Lower lobe of right lung (tissue), 2 donors: Measurements from ENCODE around the gene SDK1. TPM values are rescaled to one million over a fixed set of nuclear protein-coding genes. Genes with fewer than 3 reads are reported as not detected.

Experiments
- ATAC-seq, 2 donors: fragments of 200-7000 bp; cut with Tn5 transposase; one replicate each; pipeline ENCODE4 v1.9.1; 2020 to 2022; ENCODE audit warnings: mild to moderate bottlenecking in 2 of 2, moderate library complexity in 2 of 2
- DNase-seq: peaks from one replicate; pipeline ENCODE4 v3.0.0-alpha.2; 2020
- H3K27ac ChIP-seq: fragments of 200-600 bp; one replicate; pipeline ENCODE4 v1.8.0; 2022
- H3K27me3 ChIP-seq: fragments of 200-600 bp; one replicate; pipeline ENCODE4 v1.8.0; 2022; ENCODE audit warnings: low read depth
- H3K36me3 ChIP-seq: fragments of 200-600 bp; one replicate; pipeline ENCODE4 v1.8.0; 2022; ENCODE audit warnings: mild to moderate bottlenecking
- H3K4me1 ChIP-seq: fragments of 200-600 bp; one replicate; pipeline ENCODE4 v1.8.0; 2022
- H3K4me3 ChIP-seq: fragments of 200-600 bp; one replicate; pipeline ENCODE4 v1.8.0; 2022; ENCODE audit warnings: mild to moderate bottlenecking
- H3K9me3 ChIP-seq: fragments of 200-600 bp; one replicate; pipeline ENCODE4 v1.8.0; 2022
- intact Hi-C: fragments of 100-400 bp; cut with DNase I; formaldehyde crosslinking; loops from one replicate; pipeline ENCODE4 v1.11.0; 2022
- total RNA-seq: library from RNA; stranded (reverse); fragmentation: NEBNext Ultra II Directional; extraction: Animal tissue kit (Norgen Biotek cat#: 25700); gene quantifications from one replicate; pipeline ENCODE4 v1.2.1, GENCODE V29; 2021
- TF ChIP-seq, protein P1 (sequence below): fragments of 200-600 bp; IDR thresholded peaks from one replicate; pipeline ENCODE4 v1.8.0; 2022; ENCODE audit warnings: antibody characterized with exemption, mild to moderate bottlenecking
- donor health status: DM: no; HTN: yes; CAD: no; lungs with severe emphysema.

SDK1 gene
- total RNA-seq, 1 donor from 2014 or later = 10.0 TPM

DNA sequence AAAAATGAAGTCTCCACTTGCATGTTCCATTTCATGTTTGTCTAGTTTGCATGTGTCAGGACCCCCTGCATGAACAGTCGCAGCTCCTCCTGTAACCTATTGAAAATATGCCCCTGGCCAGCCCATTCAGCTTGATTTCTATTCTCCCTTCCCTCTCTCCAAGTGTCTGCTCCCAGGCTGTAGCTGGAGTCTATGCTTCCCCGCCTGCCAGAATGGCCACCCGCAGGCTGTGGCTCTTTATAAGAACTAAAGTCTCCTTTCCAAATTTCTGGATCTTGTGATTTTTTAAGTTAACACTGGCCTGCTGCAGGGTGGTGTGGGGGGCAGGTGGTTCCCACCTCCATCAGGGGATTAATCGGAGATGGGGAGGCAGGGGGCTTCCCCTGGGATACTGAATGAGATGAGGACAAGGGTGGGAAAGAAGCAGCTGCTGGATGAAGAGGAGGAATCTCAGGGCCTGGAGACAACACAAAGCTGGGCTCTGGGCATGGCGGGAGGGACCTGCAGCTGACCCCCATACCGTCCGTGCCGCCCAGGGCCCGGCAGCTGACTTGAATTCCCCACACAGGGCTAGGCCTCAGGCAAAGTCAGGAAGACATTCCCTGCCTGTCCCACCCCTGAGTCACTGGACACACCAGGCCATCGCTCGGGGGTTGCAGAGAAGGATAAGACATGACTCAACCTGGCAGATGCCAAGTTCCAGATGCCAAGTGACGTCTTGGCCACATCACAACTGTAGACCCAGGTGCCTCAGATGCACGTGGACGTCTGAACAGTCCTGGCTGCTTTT, 981.6 kb downstream of the SDK1 start:
- Histone ChIP-seq H3K36me3 (no peaks in the 10 kb centered on the region), H3K27ac (no peak overlapping the region), H3K27me3 (no peaks in the 10 kb centered on the region), H3K4me1 (no peaks in the 10 kb centered on the region), H3K4me3 (no peak overlapping the region), H3K9me3 (no peaks in the 10 kb centered on the region)
- ATAC-seq (no peak), DNase-seq (no peak)
- intact Hi-C loops = no loop called here
- TF ChIP-seq, protein P1, sequence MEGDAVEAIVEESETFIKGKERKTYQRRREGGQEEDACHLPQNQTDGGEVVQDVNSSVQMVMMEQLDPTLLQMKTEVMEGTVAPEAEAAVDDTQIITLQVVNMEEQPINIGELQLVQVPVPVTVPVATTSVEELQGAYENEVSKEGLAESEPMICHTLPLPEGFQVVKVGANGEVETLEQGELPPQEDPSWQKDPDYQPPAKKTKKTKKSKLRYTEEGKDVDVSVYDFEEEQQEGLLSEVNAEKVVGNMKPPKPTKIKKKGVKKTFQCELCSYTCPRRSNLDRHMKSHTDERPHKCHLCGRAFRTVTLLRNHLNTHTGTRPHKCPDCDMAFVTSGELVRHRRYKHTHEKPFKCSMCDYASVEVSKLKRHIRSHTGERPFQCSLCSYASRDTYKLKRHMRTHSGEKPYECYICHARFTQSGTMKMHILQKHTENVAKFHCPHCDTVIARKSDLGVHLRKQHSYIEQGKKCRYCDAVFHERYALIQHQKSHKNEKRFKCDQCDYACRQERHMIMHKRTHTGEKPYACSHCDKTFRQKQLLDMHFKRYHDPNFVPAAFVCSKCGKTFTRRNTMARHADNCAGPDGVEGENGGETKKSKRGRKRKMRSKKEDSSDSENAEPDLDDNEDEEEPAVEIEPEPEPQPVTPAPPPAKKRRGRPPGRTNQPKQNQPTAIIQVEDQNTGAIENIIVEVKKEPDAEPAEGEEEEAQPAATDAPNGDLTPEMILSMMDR = no peak

DNA sequence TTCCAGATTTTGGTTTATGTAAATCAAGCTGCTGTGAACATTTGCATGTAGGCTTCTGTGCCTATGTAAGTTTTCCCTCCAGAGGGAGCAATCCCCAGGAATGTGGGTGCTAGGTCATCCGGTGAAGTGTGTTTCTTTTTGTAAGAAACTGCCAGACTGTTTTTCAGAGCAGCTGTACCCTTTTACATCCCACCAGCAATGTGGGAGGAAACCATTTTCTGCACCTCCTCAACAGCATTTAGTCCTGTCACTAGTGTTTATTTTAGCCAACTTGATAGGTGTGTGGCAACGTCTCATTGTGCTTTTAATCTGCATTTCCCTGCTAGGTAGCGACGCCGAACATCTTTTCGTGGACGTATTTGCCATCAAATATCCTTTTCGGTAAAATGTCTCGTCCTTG, 985.3 kb downstream of the SDK1 start:
- intact Hi-C loops = no loop called here
- no peaks in the 10 kb centered on the region for H3K9me3 ChIP-seq
- H3K27ac ChIP-seq = no peak overlapping the region
- no peak for ATAC-seq
- no peaks in the 10 kb centered on the region for H3K27me3 ChIP-seq
- no peak for DNase-seq
- TF ChIP-seq, protein P1 = no peak
- no peaks in the 10 kb centered on the region for H3K36me3 ChIP-seq
- H3K4me1 ChIP-seq = no peaks in the 10 kb centered on the region
- no peak overlapping the region for H3K4me3 ChIP-seq

DNA sequence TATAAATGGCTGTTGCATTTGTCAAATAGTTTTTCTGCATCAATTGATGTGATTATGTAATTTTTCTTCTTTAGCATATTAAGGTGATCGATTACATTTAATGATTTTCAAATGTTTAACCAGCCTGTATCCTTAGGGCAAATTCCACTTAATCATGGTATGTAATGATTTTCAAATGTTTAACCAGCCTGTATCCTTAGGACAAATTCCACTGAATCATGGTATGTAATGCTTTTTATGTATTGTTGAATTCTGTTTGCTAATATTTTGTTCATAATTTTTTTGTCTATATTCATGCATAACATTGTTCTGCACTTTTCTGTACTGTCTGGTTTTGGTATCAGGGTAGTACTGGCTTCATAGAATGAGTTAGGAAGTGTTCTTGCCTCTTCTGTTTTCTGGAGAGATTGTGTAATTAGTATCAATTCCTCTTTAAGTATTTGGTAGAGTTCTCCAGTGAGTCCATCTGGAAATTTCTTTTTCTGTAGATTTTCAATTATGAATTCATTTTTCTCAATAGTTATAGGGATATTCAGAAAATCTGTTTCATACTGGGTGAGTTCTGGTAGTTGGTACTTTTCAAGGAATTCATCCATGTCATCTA, 987.8 kb downstream of the SDK1 start:
- intact Hi-C loops = no loop called here
- TF ChIP-seq, protein P1 = no peak
- Histone ChIP-seq H3K4me1 (no peaks in the 10 kb centered on the region), H3K9me3 (peaks cover 10% of the 10 kb centered on the region), H3K4me3 (no peak overlapping the region), H3K27me3 (no peaks in the 10 kb centered on the region), H3K36me3 (no peaks in the 10 kb centered on the region), H3K27ac (no peak overlapping the region)
- DNase-seq (no peak), ATAC-seq (no peak)

DNA sequence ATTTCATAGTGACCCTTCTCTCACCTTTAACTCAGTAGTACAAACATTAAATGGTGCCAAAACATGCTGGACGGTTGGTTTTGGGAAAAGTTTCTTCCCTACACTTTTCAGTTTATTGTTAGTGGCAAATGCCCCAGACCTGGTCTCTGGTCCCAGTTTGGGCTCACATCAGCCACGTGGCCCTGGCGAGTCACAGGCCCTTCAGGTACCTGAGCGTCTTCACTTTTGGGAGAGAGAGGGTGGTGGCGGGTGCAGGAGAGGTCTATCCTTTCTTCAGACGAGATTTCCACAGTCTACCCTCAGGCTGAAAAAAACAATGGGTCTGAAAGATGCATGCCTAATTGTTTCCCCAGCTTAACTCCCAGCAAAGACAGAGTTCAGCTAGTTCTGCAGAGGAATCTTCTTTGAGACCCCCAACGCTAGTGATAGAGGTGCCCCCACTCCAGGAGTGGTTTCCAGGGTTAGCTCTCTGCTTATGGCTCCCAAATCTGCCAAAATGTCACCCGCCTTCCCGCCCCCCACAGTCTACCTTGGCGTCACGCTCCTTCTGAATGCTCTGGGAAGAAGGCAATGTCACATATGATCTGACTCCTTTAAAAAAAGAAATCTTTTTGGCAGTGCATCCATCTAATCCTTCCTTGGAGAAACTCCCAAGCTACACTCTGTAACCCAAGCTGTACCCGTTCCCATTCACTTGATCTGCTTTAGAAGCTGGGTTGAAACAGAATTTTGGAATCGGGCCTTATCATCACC, 996.3 kb downstream of the SDK1 start:
- no peaks in the 10 kb centered on the region for H3K4me1 ChIP-seq
- no peak overlapping the region for H3K4me3 ChIP-seq
- DNase-seq (no peak), ATAC-seq (no peak)
- H3K27ac ChIP-seq = no peak overlapping the region
- H3K9me3 ChIP-seq = peaks cover 13% of the 10 kb centered on the region
- TF ChIP-seq, protein P1 = no peak
- H3K36me3 ChIP-seq = no peaks in the 10 kb centered on the region
- H3K27me3 ChIP-seq = no peaks in the 10 kb centered on the region
- intact Hi-C loops = no loop called here

DNA sequence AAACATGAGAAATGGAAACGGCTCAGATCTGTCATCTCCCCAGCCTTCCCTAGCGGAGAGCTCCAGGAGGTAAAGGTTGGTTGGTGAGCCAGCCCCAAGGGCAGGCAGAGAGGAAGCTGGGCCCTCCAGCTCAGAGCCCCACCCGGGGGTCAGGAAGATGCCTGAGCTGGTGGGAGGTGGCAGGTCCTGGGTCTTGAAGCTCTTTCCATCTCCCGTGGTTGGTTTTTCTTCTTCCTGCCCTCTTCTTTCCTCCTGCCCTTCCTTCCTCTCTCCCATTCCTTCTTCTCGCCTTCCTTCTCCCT, 996.8 kb downstream of the SDK1 start:
- TF ChIP-seq, protein P1 = no peak
- H3K4me1 ChIP-seq = no peaks in the 10 kb centered on the region
- intact Hi-C loops = no loop called here
- no peaks in the 10 kb centered on the region for H3K27me3 ChIP-seq
- ATAC-seq = no peak
- H3K36me3 ChIP-seq = no peaks in the 10 kb centered on the region
- no peak for DNase-seq
- H3K9me3 ChIP-seq = peaks cover 11% of the 10 kb centered on the region
- H3K4me3 ChIP-seq = no peak overlapping the region
- H3K27ac ChIP-seq = no peak overlapping the region
